Subcutaneous adipose tissue (tissue), 4 donors: ENCODE measurements around the gene CROCC2. TPM values are rescaled to one million over a fixed set of nuclear protein-coding genes. Genes with fewer than 3 reads are reported as not detected.

ENCODE experiments used
- total RNA-seq, 4 donors: library from RNA; depleted of rRNA; stranded (reverse); fragments of >200 nt; gene quantifications; one replicate each; pipeline ENCODE4 v1.1.0, GENCODE V29; 2016

CROCC2 gene
- total RNA-seq, 4 donors from 2014 or later: not detected

Other genes with a start within 250 kb of the CROCC2 start
- not detected for gene AQP12B, start 223.5 kb upstream of the CROCC2 start, total RNA-seq
- not detected for gene AQP12A, start 214.5 kb upstream of the CROCC2 start, total RNA-seq
- gene KIF1A, start 86.1 kb upstream of the CROCC2 start, total RNA-seq: not detected
- gene AGXT, start 37.5 kb upstream of the CROCC2 start, total RNA-seq: under 1 TPM in 2 of 4 donors, not detected in 2; 0.33 to 0.75 TPM
- not detected for gene MAB21L4, start 10.2 kb upstream of the CROCC2 start, total RNA-seq
- gene SNED1, start 92.3 kb downstream of the CROCC2 start, total RNA-seq: 10 to 100 TPM; 34.9 to 83.3 (median 39.7) TPM
- gene MTERF4, start 196.0 kb downstream of the CROCC2 start, total RNA-seq: 10 to 100 TPM; 31.6 to 45.2 (median 38.4) TPM
- 1 to 10 TPM; 2.0 to 4.4 (median 4.0) TPM for gene PASK, start 243.1 kb downstream of the CROCC2 start, total RNA-seq
- 10 to 100 TPM; 38.8 to 48.1 (median 40.3) TPM for gene PPP1R7, start 244.1 kb downstream of the CROCC2 start, total RNA-seq